Measurements from ENCODE around the gene RNF17. TPM values are rescaled to one million over a fixed set of nuclear protein-coding genes. Genes with fewer than 3 reads are reported as not detected.

RNF17 gene
- total RNA-seq, 1 experiment from 2014 or later = not detected

GRCh38 chr13:24896061-24896460, 132.1 kb downstream of the RNF17 start:
- intact Hi-C loops (cut with micrococcal nuclease) = no loop called here
- Mint-ChIP-seq H3K9me3 (ENCODE audit: unreplicated experiment) (no peaks in the 10 kb centered on the region), H3K36me3 (ENCODE audit: insufficient read depth, unreplicated experiment) (peaks cover 19% of the 10 kb centered on the region), H3K4me3 (ENCODE audit: unreplicated experiment) (no peak overlapping the region), H3K27ac (ENCODE audit: low read depth, unreplicated experiment) (no peak overlapping the region), H3K27me3 (ENCODE audit: insufficient read depth, unreplicated experiment) (no peaks in the 10 kb centered on the region), H3K4me1 (ENCODE audit: insufficient read depth, unreplicated experiment) (no peaks in the 10 kb centered on the region)
- CTCF ChIA-PET = interaction anchor here (0.6 kb wide), 1 partner anchor 193 kb away, joined by 3 read pairs; no protein-coding TSS in a partner anchor
- POLR2A ChIA-PET = interaction anchor here (0.6 kb wide), 1 partner anchor 15 kb away, joined by 3 read pairs; no protein-coding TSS in a partner anchor
- DNase-seq (ENCODE audit: unreplicated experiment) = no peak
- BruUV-seq (replicated peaks) = no TSS peak
- no peak for TF ChIP-seq CTCF (IDR thresholded peaks at IDR 0.05; ENCODE audit: unreplicated experiment)

GRCh38 chr13:24897293-24897692, 133.3 kb downstream of the RNF17 start:
- no peaks in the 10 kb centered on the region for H3K27me3 Mint-ChIP-seq (ENCODE audit: insufficient read depth, unreplicated experiment)
- no peaks in the 10 kb centered on the region for H3K9me3 Mint-ChIP-seq (ENCODE audit: unreplicated experiment)
- no peak overlapping the region for H3K27ac Mint-ChIP-seq (ENCODE audit: low read depth, unreplicated experiment)
- no peaks in the 10 kb centered on the region for H3K4me1 Mint-ChIP-seq (ENCODE audit: insufficient read depth, unreplicated experiment)
- TF ChIP-seq CTCF (IDR thresholded peaks at IDR 0.05; ENCODE audit: unreplicated experiment) = no peak
- intact Hi-C loops (cut with micrococcal nuclease) = no loop called here
- ChIA-PET CTCF (no interaction called here), POLR2A (no interaction called here)
- H3K4me3 Mint-ChIP-seq (ENCODE audit: unreplicated experiment) = no peak overlapping the region
- DNase-seq (ENCODE audit: unreplicated experiment) = no peak
- no TSS peak for BruUV-seq (replicated peaks)
- peaks cover 19% of the 10 kb centered on the region for H3K36me3 Mint-ChIP-seq (ENCODE audit: insufficient read depth, unreplicated experiment)

GRCh38 chr13:24899601-24900000, 135.6 kb downstream of the RNF17 start:
- Mint-ChIP-seq H3K4me3 (ENCODE audit: unreplicated experiment) (no peak overlapping the region), H3K27me3 (ENCODE audit: insufficient read depth, unreplicated experiment) (no peaks in the 10 kb centered on the region), H3K36me3 (ENCODE audit: insufficient read depth, unreplicated experiment) (peaks cover 13% of the 10 kb centered on the region), H3K4me1 (ENCODE audit: insufficient read depth, unreplicated experiment) (no peaks in the 10 kb centered on the region), H3K27ac (ENCODE audit: low read depth, unreplicated experiment) (no peak overlapping the region), H3K9me3 (ENCODE audit: unreplicated experiment) (no peaks in the 10 kb centered on the region)
- DNase-seq (ENCODE audit: unreplicated experiment) = no peak
- TF ChIP-seq CTCF (IDR thresholded peaks at IDR 0.05; ENCODE audit: unreplicated experiment) = no peak
- intact Hi-C loops (cut with micrococcal nuclease) = no loop called here
- ChIA-PET CTCF (no interaction called here), POLR2A (interaction anchor here (1.1 kb wide), 1 partner anchor 12 kb away, joined by 3 read pairs; no protein-coding TSS in a partner anchor)
- no TSS peak for BruUV-seq (replicated peaks)

GRCh38 chr13:24900507-24900906, 136.5 kb downstream of the RNF17 start:
- no peaks in the 10 kb centered on the region for H3K27me3 Mint-ChIP-seq (ENCODE audit: insufficient read depth, unreplicated experiment)
- H3K4me3 Mint-ChIP-seq (ENCODE audit: unreplicated experiment) = no peak overlapping the region
- H3K27ac Mint-ChIP-seq (ENCODE audit: low read depth, unreplicated experiment) = no peak overlapping the region
- ChIA-PET POLR2A (no interaction called here), CTCF (interaction anchor here (0.7 to 1.0 kb wide), 2 partner anchors 55 to 294 kb away, joined by 3 to 4 read pairs; no protein-coding TSS in a partner anchor)
- no peaks in the 10 kb centered on the region for H3K9me3 Mint-ChIP-seq (ENCODE audit: unreplicated experiment)
- no peak for TF ChIP-seq CTCF (IDR thresholded peaks at IDR 0.05; ENCODE audit: unreplicated experiment)
- H3K36me3 Mint-ChIP-seq (ENCODE audit: insufficient read depth, unreplicated experiment) = peaks cover 15% of the 10 kb centered on the region
- no TSS peak for BruUV-seq (replicated peaks)
- intact Hi-C loops (cut with micrococcal nuclease) = no loop called here
- no peak for DNase-seq (ENCODE audit: unreplicated experiment)
- peaks cover 4% of the 10 kb centered on the region for H3K4me1 Mint-ChIP-seq (ENCODE audit: insufficient read depth, unreplicated experiment)

Measured in MCF 10A (cell line).